ENCODE data around the gene CPLX3.

Gene CPLX3

DNA sequence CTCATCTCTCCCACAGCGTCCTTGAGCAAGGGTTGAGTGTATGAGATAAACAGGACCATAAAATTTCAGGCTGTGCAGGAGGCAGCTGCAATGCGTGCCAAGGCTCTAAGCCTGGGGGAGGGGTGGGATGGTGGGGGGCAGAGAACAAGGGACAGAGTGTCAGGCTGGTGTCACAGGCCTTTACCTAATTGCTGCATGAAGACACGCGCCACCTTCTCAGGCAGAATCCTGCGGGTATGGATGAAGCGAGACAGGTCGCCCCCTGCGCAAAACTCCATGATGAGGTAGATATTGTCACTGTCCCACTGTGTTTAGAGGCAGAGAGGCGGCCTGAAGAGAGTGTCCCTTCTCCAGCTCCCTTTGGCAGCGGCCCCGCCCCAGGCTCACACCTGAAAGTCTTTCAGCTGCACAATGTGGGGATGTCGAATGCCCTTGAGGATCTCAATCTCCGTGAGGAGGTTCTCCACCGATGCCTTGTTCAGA is 15.5 kb downstream of the CPLX3 start (continued):
- TF ChIP-seq ZNF8 (CRISPR knock-in tag; IDR thresholded peaks at IDR 0.05): no peak

- 0 out of 2 replicates have a peak, but pooled peaks have one; percentile 29 for TF ChIP-seq ZC3H10 (CRISPR knock-in tag; IDR thresholded peaks at IDR 0.05)
- 0 out of 2 replicates have a peak, but pooled peaks have one; percentile 42 for TF ChIP-seq ZFP3 (CRISPR knock-in tag; IDR thresholded peaks at IDR 0.05)
- TF ChIP-seq, protein P1, sequence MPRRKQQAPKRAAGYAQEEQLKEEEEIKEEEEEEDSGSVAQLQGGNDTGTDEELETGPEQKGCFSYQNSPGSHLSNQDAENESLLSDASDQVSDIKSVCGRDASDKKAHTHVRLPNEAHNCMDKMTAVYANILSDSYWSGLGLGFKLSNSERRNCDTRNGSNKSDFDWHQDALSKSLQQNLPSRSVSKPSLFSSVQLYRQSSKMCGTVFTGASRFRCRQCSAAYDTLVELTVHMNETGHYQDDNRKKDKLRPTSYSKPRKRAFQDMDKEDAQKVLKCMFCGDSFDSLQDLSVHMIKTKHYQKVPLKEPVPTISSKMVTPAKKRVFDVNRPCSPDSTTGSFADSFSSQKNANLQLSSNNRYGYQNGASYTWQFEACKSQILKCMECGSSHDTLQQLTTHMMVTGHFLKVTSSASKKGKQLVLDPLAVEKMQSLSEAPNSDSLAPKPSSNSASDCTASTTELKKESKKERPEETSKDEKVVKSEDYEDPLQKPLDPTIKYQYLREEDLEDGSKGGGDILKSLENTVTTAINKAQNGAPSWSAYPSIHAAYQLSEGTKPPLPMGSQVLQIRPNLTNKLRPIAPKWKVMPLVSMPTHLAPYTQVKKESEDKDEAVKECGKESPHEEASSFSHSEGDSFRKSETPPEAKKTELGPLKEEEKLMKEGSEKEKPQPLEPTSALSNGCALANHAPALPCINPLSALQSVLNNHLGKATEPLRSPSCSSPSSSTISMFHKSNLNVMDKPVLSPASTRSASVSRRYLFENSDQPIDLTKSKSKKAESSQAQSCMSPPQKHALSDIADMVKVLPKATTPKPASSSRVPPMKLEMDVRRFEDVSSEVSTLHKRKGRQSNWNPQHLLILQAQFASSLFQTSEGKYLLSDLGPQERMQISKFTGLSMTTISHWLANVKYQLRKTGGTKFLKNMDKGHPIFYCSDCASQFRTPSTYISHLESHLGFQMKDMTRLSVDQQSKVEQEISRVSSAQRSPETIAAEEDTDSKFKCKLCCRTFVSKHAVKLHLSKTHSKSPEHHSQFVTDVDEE (CRISPR knock-in tag; IDR thresholded peaks at IDR 0.05): peak; percentile 60; the same call in 1 of the 2 replicates
- TF ChIP-seq ZNF70 (CRISPR knock-in tag; IDR thresholded peaks at IDR 0.05): no peak
- ATAC-seq: peak; percentile 89
Measured at GRCh38 chr15:74842581-74843444, 16.4 kb downstream of the CPLX3 start, which contains the start of gene ULK3. ULK3 (minus strand) TSS chr15:74843156; CDS start chr15:74843105, 51 bp downstream.

GRCh38 chr15:74843445-74843828 is 17.0 kb downstream of the CPLX3 start:
- TF ChIP-seq BACH2 (CRISPR knock-in tag; IDR thresholded peaks at IDR 0.05; ENCODE audit: borderline replicate concordance) (no peak), PATZ1 (CRISPR knock-in tag; IDR thresholded peaks at IDR 0.05; ENCODE audit: borderline replicate concordance) (peak; percentile 50; the same call in 1 of the 2 replicates)
- no peak for ATAC-seq

GRCh38 chr15:74843891-74844299 is 17.5 kb downstream of the CPLX3 start:
- no peak for TF ChIP-seq GLIS3 (CRISPR knock-in tag; IDR thresholded peaks at IDR 0.05)
- TF ChIP-seq ESRRG (CRISPR knock-in tag; IDR thresholded peaks at IDR 0.05): no peak
- no peak for TF ChIP-seq ZFP3 (CRISPR knock-in tag; IDR thresholded peaks at IDR 0.05)
- no peak for TF ChIP-seq ZFP30 (CRISPR knock-in tag; IDR thresholded peaks at IDR 0.05)
- ATAC-seq: no peak

- no peak for ATAC-seq
- no peak for TF ChIP-seq CREB5 (CRISPR knock-in tag; IDR thresholded peaks at IDR 0.05; ENCODE audit: low read depth)
- no peak for TF ChIP-seq ZNF8 (CRISPR knock-in tag; IDR thresholded peaks at IDR 0.05)
- TF ChIP-seq BACH2 (CRISPR knock-in tag; IDR thresholded peaks at IDR 0.05; ENCODE audit: borderline replicate concordance): no peak
- no peak for TF ChIP-seq PATZ1 (CRISPR knock-in tag; IDR thresholded peaks at IDR 0.05; ENCODE audit: borderline replicate concordance)
- TF ChIP-seq ZFP30 (CRISPR knock-in tag; IDR thresholded peaks at IDR 0.05): no peak
- TF ChIP-seq ZNF565 (CRISPR knock-in tag; conservative IDR thresholded peaks at IDR 0.05; ENCODE audit: low read depth): no peak
- no peak for TF ChIP-seq ESRRG (CRISPR knock-in tag; IDR thresholded peaks at IDR 0.05)
- TF ChIP-seq ISL1 (CRISPR knock-in tag; IDR thresholded peaks at IDR 0.05): no peak
- TF ChIP-seq TCF4 (CRISPR knock-in tag; IDR thresholded peaks at IDR 0.05; ENCODE audit: borderline replicate concordance): no peak
- TF ChIP-seq ZFP3 (CRISPR knock-in tag; IDR thresholded peaks at IDR 0.05): no peak
- TF ChIP-seq CSDC2 (CRISPR knock-in tag; IDR thresholded peaks at IDR 0.05): no peak
- TF ChIP-seq GLIS3 (CRISPR knock-in tag; IDR thresholded peaks at IDR 0.05): no peak
- TF ChIP-seq, protein P1 (CRISPR knock-in tag; IDR thresholded peaks at IDR 0.05): no peak
- no peak for TF ChIP-seq OSR1 (CRISPR knock-in tag; IDR thresholded peaks at IDR 0.05)
- TF ChIP-seq CSRNP3 (CRISPR knock-in tag; IDR thresholded peaks at IDR 0.05): no peak
- TF ChIP-seq SNAI2 (CRISPR knock-in tag; IDR thresholded peaks at IDR 0.05): no peak
Measured at GRCh38 chr15:74844319-74845207, 18.1 kb downstream of the CPLX3 start.
